ENCODE data around the gene BHLHE40. TPM values are rescaled to one million over a fixed set of nuclear protein-coding genes. Genes with fewer than 3 reads are reported as not detected.

BHLHE40 gene
- total and polyA plus RNA-seq, 10 of the 15 experiments (the other 5 are each of a cell fraction or from before 2014, with no cell fraction given) = 25.2 to 106 (median 51.4) TPM

GRCh38 chr3:4976109-4976508, 3.1 kb upstream of the BHLHE40 start (continued):
- TF ChIP-seq SUPT20H (IDR thresholded peaks at IDR 0.05; ENCODE audit: borderline replicate concordance, control insufficient read depth, low read depth, low read length) (no peak), ZBED1 (IDR thresholded peaks at IDR 0.05; ENCODE audit: borderline replicate concordance) (peak; percentile 52; the same call in 1 of the 2 replicates), RELA (IDR thresholded peaks at IDR 0.05; ENCODE audit: borderline replicate concordance, partially characterized antibody) (no peak), ZBTB33 (IDR thresholded peaks at IDR 0.05) (no peak), TAF1 (IDR thresholded peaks at IDR 0.05; ENCODE audit: borderline replicate concordance, low read depth, low read length) (no peak), CHD2 (IDR thresholded peaks at IDR 0.05; ENCODE audit: borderline replicate concordance, low read depth, low read length) (no peak), CBFB (IDR thresholded peaks at IDR 0.05; ENCODE audit: low read depth) (no peak), MTA3 (IDR thresholded peaks at IDR 0.05; ENCODE audit: borderline replicate concordance, low read length) (no peak), STAT1 (conservative IDR thresholded peaks at IDR 0.05) (no peak), FOXM1 (IDR thresholded peaks at IDR 0.05; ENCODE audit: low read depth, low read length) (no peak), SPI1 (IDR thresholded peaks at IDR 0.05; ENCODE audit: borderline replicate concordance, insufficient read depth, low read depth, low read length) (no peak), MEF2A (IDR thresholded peaks at IDR 0.05; ENCODE audit: insufficient read depth, low read depth, low read length) (no peak), SRF (IDR thresholded peaks at IDR 0.05; ENCODE audit: low read depth in 2 of 2, low read length in 2 of 2) (no peak), IRF4 (IDR thresholded peaks at IDR 0.05; ENCODE audit: low read depth, low read length) (no peak)
- TF ChIP-seq, protein P1, sequence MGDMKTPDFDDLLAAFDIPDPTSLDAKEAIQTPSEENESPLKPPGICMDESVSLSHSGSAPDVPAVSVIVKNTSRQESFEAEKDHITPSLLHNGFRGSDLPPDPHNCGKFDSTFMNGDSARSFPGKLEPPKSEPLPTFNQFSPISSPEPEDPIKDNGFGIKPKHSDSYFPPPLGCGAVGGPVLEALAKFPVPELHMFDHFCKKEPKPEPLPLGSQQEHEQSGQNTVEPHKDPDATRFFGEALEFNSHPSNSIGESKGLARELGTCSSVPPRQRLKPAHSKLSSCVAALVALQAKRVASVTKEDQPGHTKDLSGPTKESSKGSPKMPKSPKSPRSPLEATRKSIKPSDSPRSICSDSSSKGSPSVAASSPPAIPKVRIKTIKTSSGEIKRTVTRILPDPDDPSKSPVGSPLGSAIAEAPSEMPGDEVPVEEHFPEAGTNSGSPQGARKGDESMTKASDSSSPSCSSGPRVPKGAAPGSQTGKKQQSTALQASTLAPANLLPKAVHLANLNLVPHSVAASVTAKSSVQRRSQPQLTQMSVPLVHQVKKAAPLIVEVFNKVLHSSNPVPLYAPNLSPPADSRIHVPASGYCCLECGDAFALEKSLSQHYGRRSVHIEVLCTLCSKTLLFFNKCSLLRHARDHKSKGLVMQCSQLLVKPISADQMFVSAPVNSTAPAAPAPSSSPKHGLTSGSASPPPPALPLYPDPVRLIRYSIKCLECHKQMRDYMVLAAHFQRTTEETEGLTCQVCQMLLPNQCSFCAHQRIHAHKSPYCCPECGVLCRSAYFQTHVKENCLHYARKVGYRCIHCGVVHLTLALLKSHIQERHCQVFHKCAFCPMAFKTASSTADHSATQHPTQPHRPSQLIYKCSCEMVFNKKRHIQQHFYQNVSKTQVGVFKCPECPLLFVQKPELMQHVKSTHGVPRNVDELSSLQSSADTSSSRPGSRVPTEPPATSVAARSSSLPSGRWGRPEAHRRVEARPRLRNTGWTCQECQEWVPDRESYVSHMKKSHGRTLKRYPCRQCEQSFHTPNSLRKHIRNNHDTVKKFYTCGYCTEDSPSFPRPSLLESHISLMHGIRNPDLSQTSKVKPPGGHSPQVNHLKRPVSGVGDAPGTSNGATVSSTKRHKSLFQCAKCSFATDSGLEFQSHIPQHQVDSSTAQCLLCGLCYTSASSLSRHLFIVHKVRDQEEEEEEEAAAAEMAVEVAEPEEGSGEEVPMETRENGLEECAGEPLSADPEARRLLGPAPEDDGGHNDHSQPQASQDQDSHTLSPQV (IDR thresholded peaks at IDR 0.05) = peak; percentile 68; the same call in 1 of the 2 replicates
- TF ChIP-seq, protein P2, sequence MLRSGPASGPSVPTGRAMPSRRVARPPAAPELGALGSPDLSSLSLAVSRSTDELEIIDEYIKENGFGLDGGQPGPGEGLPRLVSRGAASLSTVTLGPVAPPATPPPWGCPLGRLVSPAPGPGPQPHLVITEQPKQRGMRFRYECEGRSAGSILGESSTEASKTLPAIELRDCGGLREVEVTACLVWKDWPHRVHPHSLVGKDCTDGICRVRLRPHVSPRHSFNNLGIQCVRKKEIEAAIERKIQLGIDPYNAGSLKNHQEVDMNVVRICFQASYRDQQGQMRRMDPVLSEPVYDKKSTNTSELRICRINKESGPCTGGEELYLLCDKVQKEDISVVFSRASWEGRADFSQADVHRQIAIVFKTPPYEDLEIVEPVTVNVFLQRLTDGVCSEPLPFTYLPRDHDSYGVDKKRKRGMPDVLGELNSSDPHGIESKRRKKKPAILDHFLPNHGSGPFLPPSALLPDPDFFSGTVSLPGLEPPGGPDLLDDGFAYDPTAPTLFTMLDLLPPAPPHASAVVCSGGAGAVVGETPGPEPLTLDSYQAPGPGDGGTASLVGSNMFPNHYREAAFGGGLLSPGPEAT (IDR thresholded peaks at IDR 0.05; ENCODE audit: low read depth) = no peak

Data from GM12878 (cell line).